HG02798 (cell line): ENCODE data around the gene NUDT4B.
"Not testable (repeated sequence)": the region's sequence is repeated elsewhere in the genome, so short reads cannot be mapped to it uniquely, and the experiment has no call there.

Experiments used
- ATAC-seq: cut with Tn5 transposase; IDR thresholded peaks from one replicate; pipeline ENCODE4 v1.9.1; 2021; ENCODE audit warnings: mild to moderate bottlenecking; ENCODE audit not compliant: unreplicated experiment, poor library complexity

The NUDT4B gene

GRCh38 chr1:148791543-148792099 is 43.0 kb downstream of the NUDT4B start:
- not testable (repeated sequence) for ATAC-seq

GRCh38 chr1:148793762-148794332 is 45.3 kb downstream of the NUDT4B start:
- not testable (repeated sequence) for ATAC-seq
